ENCODE results near the gene TMED3.

DNA sequence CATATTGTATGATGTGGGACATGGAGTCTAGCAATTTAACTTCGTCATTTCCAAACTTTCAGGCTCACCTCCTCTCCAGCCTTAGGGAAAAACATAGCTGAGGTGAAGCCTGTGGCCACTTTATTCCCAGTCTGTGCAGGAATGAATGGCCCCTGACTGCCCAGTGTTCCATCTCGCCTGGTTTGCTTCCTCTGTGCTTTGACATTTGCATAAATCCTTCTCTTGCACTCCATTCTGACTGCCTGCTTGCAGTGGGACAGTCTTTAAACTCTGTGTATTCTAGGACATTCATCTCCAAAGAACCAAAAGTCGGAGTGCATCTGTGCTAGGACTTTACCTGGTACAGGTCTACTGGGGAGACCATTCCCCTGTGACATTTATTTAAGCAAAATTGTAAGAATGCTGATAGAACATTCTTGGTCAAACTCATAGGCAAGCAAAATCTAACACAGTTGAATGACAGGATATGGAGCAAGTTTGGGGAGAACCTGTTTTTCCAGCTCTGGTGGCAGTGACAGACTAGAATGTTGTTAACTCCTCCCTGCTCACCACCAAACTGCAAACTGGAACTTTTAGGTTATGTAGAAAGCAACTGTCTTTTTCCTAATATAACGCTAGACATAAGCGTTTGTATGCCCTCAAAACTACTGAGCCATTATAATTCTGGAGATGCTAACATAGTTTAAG lies 22.1 kb downstream of the TMED3 start:
- no peak for TF ChIP-seq ZNF408 (CRISPR knock-in tag; IDR thresholded peaks at IDR 0.05; ENCODE audit: low read depth)
- TF ChIP-seq BDP1 (IDR thresholded peaks at IDR 0.05; ENCODE audit: insufficient read depth, insufficient read length), result no peak
- TF ChIP-seq, protein P1, sequence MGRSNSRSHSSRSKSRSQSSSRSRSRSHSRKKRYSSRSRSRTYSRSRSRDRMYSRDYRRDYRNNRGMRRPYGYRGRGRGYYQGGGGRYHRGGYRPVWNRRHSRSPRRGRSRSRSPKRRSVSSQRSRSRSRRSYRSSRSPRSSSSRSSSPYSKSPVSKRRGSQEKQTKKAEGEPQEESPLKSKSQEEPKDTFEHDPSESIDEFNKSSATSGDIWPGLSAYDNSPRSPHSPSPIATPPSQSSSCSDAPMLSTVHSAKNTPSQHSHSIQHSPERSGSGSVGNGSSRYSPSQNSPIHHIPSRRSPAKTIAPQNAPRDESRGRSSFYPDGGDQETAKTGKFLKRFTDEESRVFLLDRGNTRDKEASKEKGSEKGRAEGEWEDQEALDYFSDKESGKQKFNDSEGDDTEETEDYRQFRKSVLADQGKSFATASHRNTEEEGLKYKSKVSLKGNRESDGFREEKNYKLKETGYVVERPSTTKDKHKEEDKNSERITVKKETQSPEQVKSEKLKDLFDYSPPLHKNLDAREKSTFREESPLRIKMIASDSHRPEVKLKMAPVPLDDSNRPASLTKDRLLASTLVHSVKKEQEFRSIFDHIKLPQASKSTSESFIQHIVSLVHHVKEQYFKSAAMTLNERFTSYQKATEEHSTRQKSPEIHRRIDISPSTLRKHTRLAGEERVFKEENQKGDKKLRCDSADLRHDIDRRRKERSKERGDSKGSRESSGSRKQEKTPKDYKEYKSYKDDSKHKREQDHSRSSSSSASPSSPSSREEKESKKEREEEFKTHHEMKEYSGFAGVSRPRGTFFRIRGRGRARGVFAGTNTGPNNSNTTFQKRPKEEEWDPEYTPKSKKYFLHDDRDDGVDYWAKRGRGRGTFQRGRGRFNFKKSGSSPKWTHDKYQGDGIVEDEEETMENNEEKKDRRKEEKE (IDR thresholded peaks at IDR 0.05; ENCODE audit: borderline replicate concordance in 1 of 2, control insufficient read depth in 1 of 2, low read depth in 2 of 2, low read length in 1 of 2), result no peak
- TF ChIP-seq, protein P2, sequence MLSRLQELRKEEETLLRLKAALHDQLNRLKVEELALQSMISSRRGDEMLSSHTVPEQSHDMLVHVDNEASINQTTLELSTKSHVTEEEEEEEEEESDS (CRISPR knock-in tag; IDR thresholded peaks at IDR 0.05), result no peak
- no peak for TF ChIP-seq POLR2A (conservative IDR thresholded peaks at IDR 0.05)
- TF ChIP-seq, protein P3, sequence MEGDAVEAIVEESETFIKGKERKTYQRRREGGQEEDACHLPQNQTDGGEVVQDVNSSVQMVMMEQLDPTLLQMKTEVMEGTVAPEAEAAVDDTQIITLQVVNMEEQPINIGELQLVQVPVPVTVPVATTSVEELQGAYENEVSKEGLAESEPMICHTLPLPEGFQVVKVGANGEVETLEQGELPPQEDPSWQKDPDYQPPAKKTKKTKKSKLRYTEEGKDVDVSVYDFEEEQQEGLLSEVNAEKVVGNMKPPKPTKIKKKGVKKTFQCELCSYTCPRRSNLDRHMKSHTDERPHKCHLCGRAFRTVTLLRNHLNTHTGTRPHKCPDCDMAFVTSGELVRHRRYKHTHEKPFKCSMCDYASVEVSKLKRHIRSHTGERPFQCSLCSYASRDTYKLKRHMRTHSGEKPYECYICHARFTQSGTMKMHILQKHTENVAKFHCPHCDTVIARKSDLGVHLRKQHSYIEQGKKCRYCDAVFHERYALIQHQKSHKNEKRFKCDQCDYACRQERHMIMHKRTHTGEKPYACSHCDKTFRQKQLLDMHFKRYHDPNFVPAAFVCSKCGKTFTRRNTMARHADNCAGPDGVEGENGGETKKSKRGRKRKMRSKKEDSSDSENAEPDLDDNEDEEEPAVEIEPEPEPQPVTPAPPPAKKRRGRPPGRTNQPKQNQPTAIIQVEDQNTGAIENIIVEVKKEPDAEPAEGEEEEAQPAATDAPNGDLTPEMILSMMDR (IDR thresholded peaks at IDR 0.05 in 2 of 3, conservative IDR thresholded peaks at IDR 0.05 in 1 of 3; ENCODE audit: insufficient read depth in 2 of 3, low read depth in 1 of 3, low read length in 3 of 3), result no peak
- TF ChIP-seq MTA1 (IDR thresholded peaks at IDR 0.05; ENCODE audit: borderline replicate concordance), result no peak
- no peak for TF ChIP-seq JUNB (CRISPR knock-in tag; conservative IDR thresholded peaks at IDR 0.05)
- TF ChIP-seq CHD2 (IDR thresholded peaks at IDR 0.05; ENCODE audit: low read depth, low read length), result no peak
- no peak for TF ChIP-seq ZNF76 (CRISPR knock-in tag; IDR thresholded peaks at IDR 0.05; ENCODE audit: borderline replicate concordance)
